Neural progenitor cell (in vitro differentiated cells): Measurements from ENCODE around the gene TSHZ3.

Source experiments
- EZH2 ChIP-seq: fragments of 200-600 bp; sonication (generic); IDR thresholded peaks from 2 replicates; pipeline ENCODE4 v1.6.1; 2017; ENCODE audit warnings: antibody characterized with exemption, mild to moderate bottlenecking, moderate library complexity
- EZH2phosphoT487 ChIP-seq: fragments of 200-600 bp; sonication (generic); IDR thresholded peaks from 2 replicates; pipeline ENCODE4 v1.6.1; 2017; ENCODE audit warnings: antibody characterized with exemption
- TF ChIP-seq, protein P1 (sequence below): fragments of 200-600 bp; sonication (generic); IDR thresholded peaks from 2 replicates; pipeline ENCODE4 v1.5.1; 2017; ENCODE audit warnings: antibody characterized with exemption, mild to moderate bottlenecking

- TF ChIP-seq, protein P1, sequence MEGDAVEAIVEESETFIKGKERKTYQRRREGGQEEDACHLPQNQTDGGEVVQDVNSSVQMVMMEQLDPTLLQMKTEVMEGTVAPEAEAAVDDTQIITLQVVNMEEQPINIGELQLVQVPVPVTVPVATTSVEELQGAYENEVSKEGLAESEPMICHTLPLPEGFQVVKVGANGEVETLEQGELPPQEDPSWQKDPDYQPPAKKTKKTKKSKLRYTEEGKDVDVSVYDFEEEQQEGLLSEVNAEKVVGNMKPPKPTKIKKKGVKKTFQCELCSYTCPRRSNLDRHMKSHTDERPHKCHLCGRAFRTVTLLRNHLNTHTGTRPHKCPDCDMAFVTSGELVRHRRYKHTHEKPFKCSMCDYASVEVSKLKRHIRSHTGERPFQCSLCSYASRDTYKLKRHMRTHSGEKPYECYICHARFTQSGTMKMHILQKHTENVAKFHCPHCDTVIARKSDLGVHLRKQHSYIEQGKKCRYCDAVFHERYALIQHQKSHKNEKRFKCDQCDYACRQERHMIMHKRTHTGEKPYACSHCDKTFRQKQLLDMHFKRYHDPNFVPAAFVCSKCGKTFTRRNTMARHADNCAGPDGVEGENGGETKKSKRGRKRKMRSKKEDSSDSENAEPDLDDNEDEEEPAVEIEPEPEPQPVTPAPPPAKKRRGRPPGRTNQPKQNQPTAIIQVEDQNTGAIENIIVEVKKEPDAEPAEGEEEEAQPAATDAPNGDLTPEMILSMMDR = peak; percentile 53
- TF ChIP-seq EZH2phosphoT487 (no peak), EZH2 (no peak)
These were observed 34.2 kb downstream of the TSHZ3 start for GRCh38 chr19:31314849-31315629.
